ENCODE data around the gene RAD51B.

DNA sequence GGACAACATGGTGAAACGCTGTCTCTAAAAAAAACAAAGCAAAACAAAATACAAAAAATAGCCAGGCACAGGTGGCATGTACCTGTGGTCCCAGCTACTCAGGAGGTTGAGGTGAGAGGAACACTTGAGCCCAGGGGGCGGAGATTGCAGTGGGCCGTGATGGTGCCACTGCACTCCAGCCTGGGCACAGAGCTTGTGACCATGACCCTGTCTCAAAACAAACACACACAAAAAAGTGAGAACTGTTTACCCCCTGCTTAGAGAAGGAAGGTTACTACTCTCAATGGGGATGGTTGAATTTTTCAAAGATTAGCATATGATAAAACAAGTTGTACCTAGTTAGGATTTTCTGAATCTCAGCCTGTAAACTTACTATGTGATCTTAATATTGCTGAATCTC, 905.3 kb downstream of the RAD51B start:
- TF ChIP-seq, protein P1, sequence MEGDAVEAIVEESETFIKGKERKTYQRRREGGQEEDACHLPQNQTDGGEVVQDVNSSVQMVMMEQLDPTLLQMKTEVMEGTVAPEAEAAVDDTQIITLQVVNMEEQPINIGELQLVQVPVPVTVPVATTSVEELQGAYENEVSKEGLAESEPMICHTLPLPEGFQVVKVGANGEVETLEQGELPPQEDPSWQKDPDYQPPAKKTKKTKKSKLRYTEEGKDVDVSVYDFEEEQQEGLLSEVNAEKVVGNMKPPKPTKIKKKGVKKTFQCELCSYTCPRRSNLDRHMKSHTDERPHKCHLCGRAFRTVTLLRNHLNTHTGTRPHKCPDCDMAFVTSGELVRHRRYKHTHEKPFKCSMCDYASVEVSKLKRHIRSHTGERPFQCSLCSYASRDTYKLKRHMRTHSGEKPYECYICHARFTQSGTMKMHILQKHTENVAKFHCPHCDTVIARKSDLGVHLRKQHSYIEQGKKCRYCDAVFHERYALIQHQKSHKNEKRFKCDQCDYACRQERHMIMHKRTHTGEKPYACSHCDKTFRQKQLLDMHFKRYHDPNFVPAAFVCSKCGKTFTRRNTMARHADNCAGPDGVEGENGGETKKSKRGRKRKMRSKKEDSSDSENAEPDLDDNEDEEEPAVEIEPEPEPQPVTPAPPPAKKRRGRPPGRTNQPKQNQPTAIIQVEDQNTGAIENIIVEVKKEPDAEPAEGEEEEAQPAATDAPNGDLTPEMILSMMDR (IDR thresholded peaks at IDR 0.05), result no peak
- TF ChIP-seq POLR2AphosphoS5 (IDR thresholded peaks at IDR 0.05), result no peak
